ENCODE measurements around the gene CLN6. TPM values are rescaled to one million over a fixed set of nuclear protein-coding genes. Genes with fewer than 3 reads are reported as not detected.

Gene CLN6
- total and polyA plus RNA-seq, 7 donors: 8.3 to 22.2 (median 13.1) TPM

GRCh38 chr15:68199340-68199739 is 30.2 kb downstream of the CLN6 start:
- 55 to 67% (median 66%) methylated on average over 11 of the region's 11 CpGs for WGBS, 3 donors
- DNase-seq (no peak), ATAC-seq (no peak)
- H3K36me3 ChIP-seq (ENCODE audit: insufficient read depth in 1 of 2, low read depth in 1 of 2): no peaks in the 10 kb centered on the region
- peaks cover 5% of the 10 kb centered on the region for H3K4me1 ChIP-seq
- intact Hi-C loops (cut with DNase I): no loop called here
- no peaks in the 10 kb centered on the region for H3K9me3 ChIP-seq
- no peak overlapping the region for H3K4me3 ChIP-seq
- TF ChIP-seq, protein P1, sequence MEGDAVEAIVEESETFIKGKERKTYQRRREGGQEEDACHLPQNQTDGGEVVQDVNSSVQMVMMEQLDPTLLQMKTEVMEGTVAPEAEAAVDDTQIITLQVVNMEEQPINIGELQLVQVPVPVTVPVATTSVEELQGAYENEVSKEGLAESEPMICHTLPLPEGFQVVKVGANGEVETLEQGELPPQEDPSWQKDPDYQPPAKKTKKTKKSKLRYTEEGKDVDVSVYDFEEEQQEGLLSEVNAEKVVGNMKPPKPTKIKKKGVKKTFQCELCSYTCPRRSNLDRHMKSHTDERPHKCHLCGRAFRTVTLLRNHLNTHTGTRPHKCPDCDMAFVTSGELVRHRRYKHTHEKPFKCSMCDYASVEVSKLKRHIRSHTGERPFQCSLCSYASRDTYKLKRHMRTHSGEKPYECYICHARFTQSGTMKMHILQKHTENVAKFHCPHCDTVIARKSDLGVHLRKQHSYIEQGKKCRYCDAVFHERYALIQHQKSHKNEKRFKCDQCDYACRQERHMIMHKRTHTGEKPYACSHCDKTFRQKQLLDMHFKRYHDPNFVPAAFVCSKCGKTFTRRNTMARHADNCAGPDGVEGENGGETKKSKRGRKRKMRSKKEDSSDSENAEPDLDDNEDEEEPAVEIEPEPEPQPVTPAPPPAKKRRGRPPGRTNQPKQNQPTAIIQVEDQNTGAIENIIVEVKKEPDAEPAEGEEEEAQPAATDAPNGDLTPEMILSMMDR (IDR thresholded peaks at IDR 0.05): no peak
- no peaks in the 10 kb centered on the region for H3K27me3 ChIP-seq (ENCODE audit: insufficient read depth in 3 of 3, low read length in 2 of 3)
- no peak overlapping the region for H3K27ac ChIP-seq

DNA sequence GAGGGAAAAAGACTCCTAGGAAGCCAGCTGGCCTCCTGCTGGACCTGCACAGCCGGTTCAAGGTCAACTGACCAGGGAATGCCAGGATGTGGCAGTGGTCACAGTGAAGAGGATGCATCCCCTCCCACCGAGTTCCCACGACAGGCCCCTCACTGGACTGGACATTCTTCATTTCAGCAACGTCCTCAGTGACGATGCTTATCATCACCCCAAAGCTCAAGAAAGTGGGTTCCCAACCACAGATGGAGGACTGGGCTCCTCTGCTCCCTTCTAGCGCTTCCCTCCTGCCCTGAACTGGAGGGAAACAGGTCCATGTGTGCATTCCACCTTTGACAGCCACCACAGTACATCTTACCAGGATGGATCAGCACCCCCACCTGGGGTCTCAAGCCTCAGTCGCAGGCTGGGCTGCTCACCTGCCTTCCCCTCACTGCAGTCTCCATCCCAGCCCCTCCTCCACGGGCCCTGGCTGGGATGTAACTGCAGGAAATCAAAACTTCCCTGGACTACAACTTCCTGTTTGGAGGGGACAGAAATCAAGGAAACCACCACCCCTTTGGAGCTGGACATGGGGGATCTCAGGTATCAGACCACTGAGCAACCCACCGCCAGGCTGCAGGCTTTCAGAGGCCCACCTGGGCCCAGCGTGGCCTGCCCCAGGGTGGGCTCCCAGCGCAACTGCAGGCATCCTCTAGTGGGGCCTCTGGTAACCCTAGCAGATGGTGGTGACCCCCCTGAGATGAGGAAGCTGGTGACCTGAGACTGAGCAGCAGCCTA is 31.7 kb downstream of the CLN6 start:
- ATAC-seq: no peak
- WGBS, 3 donors: 86 to 88% (median 88%) methylated on average over 11 of the region's 11 CpGs
- Histone ChIP-seq H3K9me3 (no peaks in the 10 kb centered on the region), H3K4me1 (peaks cover 6% of the 10 kb centered on the region), H3K36me3 (ENCODE audit: insufficient read depth in 1 of 2, low read depth in 1 of 2) (peaks cover 0 to 14% of the 10 kb centered on the region in 2 donors), H3K27me3 (ENCODE audit: insufficient read depth in 3 of 3, low read length in 2 of 3) (no peaks in the 10 kb centered on the region), H3K4me3 (no peak overlapping the region), H3K27ac (no peak overlapping the region)
- intact Hi-C loops (cut with DNase I): no loop called here
- TF ChIP-seq, protein P1 (IDR thresholded peaks at IDR 0.05): no peak
- DNase-seq: no peak

GRCh38 chr15:68197170-68197492 is 32.4 kb downstream of the CLN6 start:
- H3K4me1 ChIP-seq: peaks cover 13% of the 10 kb centered on the region
- H3K9me3 ChIP-seq: no peaks in the 10 kb centered on the region
- TF ChIP-seq, protein P1 (IDR thresholded peaks at IDR 0.05): no peak
- no peaks in the 10 kb centered on the region for H3K27me3 ChIP-seq (ENCODE audit: insufficient read depth in 3 of 3, low read length in 2 of 3)
- ATAC-seq (no peak), DNase-seq (no peak)
- no peak overlapping the region for H3K27ac ChIP-seq
- intact Hi-C loops (cut with DNase I): no loop called here
- WGBS, 3 donors: 88 to 94% (median 94%) methylated on average over 7 to 8 of the region's 8 CpGs
- H3K4me3 ChIP-seq: no peak overlapping the region
- peaks cover 0 to 19% of the 10 kb centered on the region in 2 donors for H3K36me3 ChIP-seq (ENCODE audit: insufficient read depth in 1 of 2, low read depth in 1 of 2)

- no peaks in the 10 kb centered on the region for H3K27me3 ChIP-seq (ENCODE audit: insufficient read depth in 3 of 3, low read length in 2 of 3)
- H3K9me3 ChIP-seq: no peaks in the 10 kb centered on the region
- H3K36me3 ChIP-seq (ENCODE audit: insufficient read depth in 1 of 2, low read depth in 1 of 2): peaks cover 0 to 25% of the 10 kb centered on the region in 2 donors
- H3K27ac ChIP-seq: no peak overlapping the region
- TF ChIP-seq, protein P1 (IDR thresholded peaks at IDR 0.05): no peak
- intact Hi-C loops (cut with DNase I): no loop called here
- WGBS, 3 donors: 75 to 82% (median 79%) methylated on average over 17 of the region's 17 CpGs
- DNase-seq (no peak), ATAC-seq (no peak)
- no peak overlapping the region for H3K4me3 ChIP-seq
- peaks cover 15% of the 10 kb centered on the region for H3K4me1 ChIP-seq
Measured at GRCh38 chr15:68196445-68197169, 32.9 kb downstream of the CLN6 start.

All from psoas muscle (tissue), 8 donors.